Nephron (organoid): ENCODE measurements around the gene EXOC8.

Source experiments
- H3K27ac Mint-ChIP-seq, 3 experiments: 2 replicates each; pipeline ENCODE4 v1.8.0; 2020; ENCODE audit warnings: mixed read lengths in 3 of 3, mild to moderate bottlenecking in 2 of 3, moderate library complexity in 1 of 3
- H3K27me3 Mint-ChIP-seq: 2 replicates; pipeline ENCODE4 v1.8.0; 2021; ENCODE audit warnings: low read depth, mild to moderate bottlenecking, moderate library complexity, mixed read lengths
- H3K36me3 Mint-ChIP-seq: 2 replicates; pipeline ENCODE4 v1.8.0; 2020; ENCODE audit warnings: low read depth, mixed read lengths
- H3K4me1 Mint-ChIP-seq: 2 replicates; pipeline ENCODE4 v1.8.0; 2020; ENCODE audit warnings: mixed read lengths
- H3K4me3 Mint-ChIP-seq, 3 experiments: 2 replicates each; pipeline ENCODE4 v1.8.0; 2020; ENCODE audit warnings: mild to moderate bottlenecking in 3 of 3, mixed read lengths in 3 of 3, moderate library complexity in 2 of 3
- H3K9me3 Mint-ChIP-seq: 2 replicates; pipeline ENCODE4 v1.8.0; 2020; ENCODE audit warnings: mixed read lengths
- TF ChIP-seq, protein P1 (sequence below), 3 experiments: fragments of 200-600 bp; sonication (generic); IDR thresholded peaks; one replicate each; pipeline ENCODE4 v1.5.0; 2021; ENCODE audit warnings: antibody characterized with exemption in 3 of 3; ENCODE audit not compliant: unreplicated experiment in 3 of 3

The EXOC8 gene

DNA sequence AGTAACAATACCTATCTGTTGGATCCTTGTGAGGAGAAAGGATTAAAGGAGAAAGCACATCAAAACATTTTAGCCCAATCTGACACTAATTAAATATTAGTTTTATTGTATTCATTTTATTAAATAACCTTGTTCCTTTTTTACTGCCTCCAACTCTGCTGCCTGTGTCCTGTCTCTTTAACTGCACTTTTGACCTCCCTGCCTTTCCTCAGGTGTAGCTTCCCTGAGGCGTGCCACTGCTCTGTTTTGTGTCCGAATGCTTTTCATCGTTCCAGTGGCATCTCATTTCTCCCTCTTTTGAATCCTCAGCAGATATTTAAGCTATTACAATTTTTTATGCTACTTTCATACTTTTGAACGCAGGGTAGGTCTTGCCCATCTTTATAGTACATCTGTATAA, 10.8 kb upstream of the EXOC8 start:
- no peaks in the 10 kb centered on the region for H3K27me3 Mint-ChIP-seq
- H3K36me3 Mint-ChIP-seq = peaks cover 52% of the 10 kb centered on the region
- no peak overlapping the region for H3K27ac Mint-ChIP-seq
- no peaks in the 10 kb centered on the region for H3K9me3 Mint-ChIP-seq
- TF ChIP-seq, protein P1, sequence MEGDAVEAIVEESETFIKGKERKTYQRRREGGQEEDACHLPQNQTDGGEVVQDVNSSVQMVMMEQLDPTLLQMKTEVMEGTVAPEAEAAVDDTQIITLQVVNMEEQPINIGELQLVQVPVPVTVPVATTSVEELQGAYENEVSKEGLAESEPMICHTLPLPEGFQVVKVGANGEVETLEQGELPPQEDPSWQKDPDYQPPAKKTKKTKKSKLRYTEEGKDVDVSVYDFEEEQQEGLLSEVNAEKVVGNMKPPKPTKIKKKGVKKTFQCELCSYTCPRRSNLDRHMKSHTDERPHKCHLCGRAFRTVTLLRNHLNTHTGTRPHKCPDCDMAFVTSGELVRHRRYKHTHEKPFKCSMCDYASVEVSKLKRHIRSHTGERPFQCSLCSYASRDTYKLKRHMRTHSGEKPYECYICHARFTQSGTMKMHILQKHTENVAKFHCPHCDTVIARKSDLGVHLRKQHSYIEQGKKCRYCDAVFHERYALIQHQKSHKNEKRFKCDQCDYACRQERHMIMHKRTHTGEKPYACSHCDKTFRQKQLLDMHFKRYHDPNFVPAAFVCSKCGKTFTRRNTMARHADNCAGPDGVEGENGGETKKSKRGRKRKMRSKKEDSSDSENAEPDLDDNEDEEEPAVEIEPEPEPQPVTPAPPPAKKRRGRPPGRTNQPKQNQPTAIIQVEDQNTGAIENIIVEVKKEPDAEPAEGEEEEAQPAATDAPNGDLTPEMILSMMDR (IDR thresholded peaks at IDR 0.05; ENCODE audit: unreplicated experiment in 3 of 3) = no peak
- H3K4me1 Mint-ChIP-seq = no peaks in the 10 kb centered on the region
- no peak overlapping the region for H3K4me3 Mint-ChIP-seq

DNA sequence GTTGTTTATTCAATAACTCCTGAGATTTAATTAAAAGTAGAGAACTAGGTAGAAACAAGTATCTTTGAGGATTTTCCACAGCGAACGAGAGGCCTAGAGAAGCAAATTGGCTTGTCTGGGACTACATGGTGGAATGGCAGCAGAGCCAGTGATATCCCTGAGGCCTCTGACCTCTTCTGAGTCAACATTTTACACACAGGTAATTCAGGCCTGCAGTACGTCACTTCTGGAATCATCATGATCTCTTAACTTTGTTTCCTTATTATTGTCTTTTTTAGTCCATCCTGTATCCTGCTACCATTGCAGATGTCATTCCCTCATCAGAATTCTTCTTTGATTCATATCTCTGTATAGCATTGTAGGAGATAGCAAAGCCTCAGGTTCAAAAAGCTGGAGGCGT, 10.3 kb upstream of the EXOC8 start:
- no peak overlapping the region for H3K4me3 Mint-ChIP-seq
- peaks cover 54% of the 10 kb centered on the region for H3K36me3 Mint-ChIP-seq
- TF ChIP-seq, protein P1 (IDR thresholded peaks at IDR 0.05; ENCODE audit: unreplicated experiment in 3 of 3) = no peak
- no peaks in the 10 kb centered on the region for H3K4me1 Mint-ChIP-seq
- H3K27ac Mint-ChIP-seq = no peak overlapping the region
- H3K27me3 Mint-ChIP-seq = no peaks in the 10 kb centered on the region
- no peaks in the 10 kb centered on the region for H3K9me3 Mint-ChIP-seq

DNA sequence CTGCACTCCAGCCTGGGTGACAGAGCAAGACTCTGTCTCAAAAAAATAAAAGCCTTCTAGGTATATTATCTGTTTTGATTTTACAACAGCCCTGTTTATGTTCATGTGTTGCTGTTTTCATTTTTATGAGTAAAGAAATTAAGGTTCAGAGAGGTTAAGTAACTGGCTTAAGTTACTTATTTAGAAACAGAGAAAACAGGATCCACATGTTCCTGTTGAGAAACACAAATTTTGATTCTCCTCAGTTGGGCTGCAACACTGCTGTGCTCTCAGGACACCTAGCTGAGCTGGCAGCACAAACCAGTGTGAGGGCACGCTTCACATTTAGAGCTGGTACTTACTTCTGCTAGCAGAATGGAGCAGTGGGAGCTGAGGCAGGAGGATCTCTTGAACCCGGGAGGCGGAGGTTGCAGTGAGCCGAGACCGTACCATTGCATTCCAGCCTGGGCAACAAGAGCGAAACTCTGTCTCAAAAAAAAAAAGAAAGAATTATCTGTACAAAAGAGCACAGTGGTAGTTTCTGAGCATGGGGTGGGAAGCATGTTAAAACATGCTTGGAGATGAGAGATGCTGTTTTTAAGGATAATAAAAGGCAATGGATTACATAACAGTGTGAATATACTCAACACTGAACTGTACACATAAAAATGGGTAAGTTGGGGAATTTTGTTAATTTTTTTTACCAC, 2.8 kb upstream of the EXOC8 start:
- Mint-ChIP-seq H3K4me3 (no peak overlapping the region), H3K27ac (no peak overlapping the region), H3K36me3 (peaks cover 38% of the 10 kb centered on the region), H3K27me3 (peaks cover 3% of the 10 kb centered on the region), H3K9me3 (no peaks in the 10 kb centered on the region), H3K4me1 (peaks cover 39% of the 10 kb centered on the region)
- TF ChIP-seq, protein P1 (IDR thresholded peaks at IDR 0.05; ENCODE audit: unreplicated experiment in 3 of 3) = no peak

DNA sequence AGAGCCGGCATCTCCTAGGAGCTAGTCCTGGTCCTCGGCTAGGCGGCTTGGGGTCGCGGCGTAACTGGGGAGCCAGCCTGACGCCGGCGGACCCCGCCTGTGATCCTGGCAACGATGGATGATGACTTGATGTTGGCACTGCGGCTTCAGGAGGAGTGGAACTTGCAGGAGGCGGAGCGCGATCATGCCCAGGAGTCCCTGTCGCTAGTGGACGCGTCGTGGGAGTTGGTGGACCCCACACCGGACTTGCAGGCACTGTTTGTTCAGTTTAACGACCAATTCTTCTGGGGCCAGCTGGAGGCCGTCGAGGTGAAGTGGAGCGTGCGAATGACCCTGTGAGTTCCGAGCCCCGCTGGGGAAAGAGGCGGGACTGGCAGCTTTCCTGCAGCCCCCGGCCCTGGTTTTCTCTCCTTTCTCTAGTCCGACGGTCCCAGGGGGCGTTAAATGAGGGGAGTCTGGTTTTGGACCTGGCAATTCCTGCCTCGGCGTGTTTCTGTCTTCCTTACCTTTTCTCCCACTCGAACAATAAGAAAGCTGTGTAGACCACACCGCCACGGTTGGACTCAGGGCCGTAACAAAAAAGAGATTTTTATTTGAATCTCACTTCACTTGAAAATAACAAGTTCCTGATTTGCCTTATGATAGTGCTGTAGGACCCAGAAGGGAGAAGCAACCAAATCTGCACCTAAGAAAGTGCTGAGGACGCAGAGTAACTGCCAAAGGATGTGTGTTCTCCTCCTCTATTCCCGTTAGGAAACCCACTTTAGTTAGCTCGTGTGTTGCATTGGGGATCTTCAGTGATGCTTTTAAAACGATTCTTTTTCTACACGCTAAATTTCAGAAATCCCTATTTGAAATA, 847 bp upstream of the EXOC8 start, which contains the start of gene SPRTN:
Gene SPRTN (plus strand): TSS at position 24 of the 859 bp plus-strand sequence. CDS start 91 bp downstream, at position 115.
- Mint-ChIP-seq H3K4me1 (peaks cover 53% of the 10 kb centered on the region), H3K27me3 (peaks cover 3% of the 10 kb centered on the region), H3K9me3 (no peaks in the 10 kb centered on the region), H3K4me3 (peak within 1 kb of the TSS; percentile 94 to 99 (median 95)), H3K36me3 (peaks cover 25% of the 10 kb centered on the region), H3K27ac (peak within 1 kb of the TSS; percentile 95 to 99 (median 97))
- TF ChIP-seq, protein P1 (IDR thresholded peaks at IDR 0.05; ENCODE audit: unreplicated experiment in 3 of 3) = no peak

DNA sequence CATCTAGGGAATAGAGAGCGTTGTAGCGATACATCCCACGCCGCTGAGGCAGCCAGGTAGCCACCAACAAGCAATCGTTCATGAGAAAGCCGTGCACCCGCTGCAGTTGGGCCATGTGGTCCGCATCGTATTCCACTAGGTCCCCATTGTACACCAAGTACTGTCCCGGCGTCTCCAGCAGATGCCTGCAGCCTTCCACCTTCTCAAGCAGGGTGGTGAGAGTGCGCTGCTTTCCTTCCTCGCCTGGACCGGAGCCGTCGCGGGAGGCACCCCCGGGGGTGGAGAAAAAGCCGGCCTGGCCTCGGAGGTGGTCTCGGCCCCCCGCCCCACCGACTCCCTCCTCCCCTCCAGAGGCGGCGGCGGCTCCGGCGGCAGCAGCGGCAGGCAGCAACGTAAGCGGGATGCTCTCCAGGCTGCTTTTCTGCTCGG, 595 bp downstream of the EXOC8 start:
- TF ChIP-seq, protein P1 (IDR thresholded peaks at IDR 0.05; ENCODE audit: unreplicated experiment in 3 of 3) = no peak
- Mint-ChIP-seq H3K9me3 (no peaks in the 10 kb centered on the region), H3K4me1 (peaks cover 57% of the 10 kb centered on the region), H3K27me3 (peaks cover 3% of the 10 kb centered on the region), H3K27ac (peak overlapping the region; percentile 95 to 99 (median 97)), H3K4me3 (peak overlapping the region; percentile 94 to 99 (median 95)), H3K36me3 (peaks cover 18% of the 10 kb centered on the region)
